ENCODE results near the gene FANK1.

GRCh38 chr10:126057494-126057893, 161.1 kb downstream of the FANK1 start:
- TF ChIP-seq CTCF (IDR thresholded peaks at IDR 0.05 in 8 of 11, conservative IDR thresholded peaks at IDR 0.05 in 3 of 11) (no peak), POLR2AphosphoS5 (IDR thresholded peaks at IDR 0.05) (no peak)

Data from spleen (tissue), 7 donors.